ENCODE results near the gene NINL. TPM values are rescaled to one million over a fixed set of nuclear protein-coding genes. Genes with fewer than 3 reads are reported as not detected.
A peak's percentile ranks its signal among the peaks of the same experiment; 100 is the strongest.

Gene NINL
- total and polyA plus RNA-seq, 2 of the 4 experiments (the other 2 are of a cell fraction): 3.0 to 10.4 TPM

DNA sequence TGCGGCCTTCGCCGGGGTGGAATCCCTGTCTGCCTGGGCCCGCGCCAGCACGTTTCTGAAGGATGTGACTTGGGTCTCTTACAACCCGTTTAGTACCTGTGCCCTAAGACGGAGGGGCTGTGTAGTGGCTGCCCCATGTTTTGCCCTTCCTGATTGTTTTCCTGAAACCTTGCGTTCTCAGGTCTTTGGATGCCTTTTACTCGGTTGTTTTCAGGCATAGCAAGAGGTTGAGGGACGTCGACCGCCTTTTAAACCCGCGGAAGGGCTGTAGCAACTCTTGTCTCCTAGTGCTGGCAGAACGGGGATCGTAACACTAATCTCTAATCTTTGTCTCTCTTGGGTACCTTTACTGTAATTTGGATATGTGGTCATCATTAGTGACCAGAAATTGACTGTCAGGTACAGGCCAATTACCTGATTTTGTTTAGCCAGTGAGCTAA, 39.2 kb upstream of the NINL start:
- H3K4me3 ChIP-seq (ENCODE audit: insufficient read depth, low read depth, low read length): peak overlapping the region; percentile 77
- H2BK5ac ChIP-seq (ENCODE audit: low read depth, low read length, poor library complexity, severe bottlenecking): peak overlapping the region; percentile 88
- DNase-seq: no peak
- H3K4me2 ChIP-seq (ENCODE audit: low read depth, low read length): peak overlapping the region; percentile 88
- H3K27ac ChIP-seq (ENCODE audit: insufficient read depth, low read length): peak overlapping the region; percentile 91
- H2BK120ac ChIP-seq (ENCODE audit: low read depth, low read length): peak overlapping the region; percentile 41; the same call in 1 of the 2 replicates
- peaks cover 3% of the 10 kb centered on the region; the same call in 1 of the 2 replicates for H4K20me1 ChIP-seq (ENCODE audit: insufficient read depth, low read length)
- in situ Hi-C loops (cut with MboI; ENCODE audit: low sequenced_read_pairs) (no loop called here), dilution Hi-C loops (cut with HindIII; ENCODE audit: low sequenced_read_pairs, unreplicated experiment) (no loop called here), intact Hi-C loops (cut with micrococcal nuclease) (loop anchor here (5.0 to 10.0 kb wide), 4 partner anchors 82 to 200 kb away; no protein-coding TSS in a partner anchor)
- peak overlapping the region; percentile 91 for H2AK5ac ChIP-seq (ENCODE audit: low read depth, low read length)
- 25% methylated on average over 4 of the region's 17 CpGs; no CpG with 5 or more reads in 1 of the 2 experiments for WGBS, 2 experiments (ENCODE audit: extremely low coverage in 2 of 2, insufficient read length in 1 of 2)
- H3K23ac ChIP-seq (ENCODE audit: low read depth, low read length): peak overlapping the region; percentile 94
- H4K8ac ChIP-seq (ENCODE audit: low read depth in 2 of 2, low read length in 2 of 2): peak overlapping the region; percentile 95 to 96
- no peaks in the 10 kb centered on the region for H3K27me3 ChIP-seq (ENCODE audit: control insufficient read depth, insufficient read depth, low read length)
- H3K56ac ChIP-seq (ENCODE audit: extremely low read depth, insufficient read depth, low read length): peak overlapping the region; percentile 32; the same call in 1 of the 2 replicates
- BruUV-seq (replicated peaks): TSS peak; percentile 61
- peak overlapping the region; percentile 99 for H2AFZ ChIP-seq (replicated peaks; ENCODE audit: low read length, poor library complexity)
- H3K9ac ChIP-seq (ENCODE audit: low read depth, low read length): peak overlapping the region; percentile 91
- peak overlapping the region; percentile 83 for H4K91ac ChIP-seq (ENCODE audit: insufficient read depth, low read depth, low read length)
- H2AK9ac ChIP-seq (replicated peaks; ENCODE audit: low read depth, low read length, poor library complexity): peak overlapping the region; percentile 98
- TF ChIP-seq, protein P1, sequence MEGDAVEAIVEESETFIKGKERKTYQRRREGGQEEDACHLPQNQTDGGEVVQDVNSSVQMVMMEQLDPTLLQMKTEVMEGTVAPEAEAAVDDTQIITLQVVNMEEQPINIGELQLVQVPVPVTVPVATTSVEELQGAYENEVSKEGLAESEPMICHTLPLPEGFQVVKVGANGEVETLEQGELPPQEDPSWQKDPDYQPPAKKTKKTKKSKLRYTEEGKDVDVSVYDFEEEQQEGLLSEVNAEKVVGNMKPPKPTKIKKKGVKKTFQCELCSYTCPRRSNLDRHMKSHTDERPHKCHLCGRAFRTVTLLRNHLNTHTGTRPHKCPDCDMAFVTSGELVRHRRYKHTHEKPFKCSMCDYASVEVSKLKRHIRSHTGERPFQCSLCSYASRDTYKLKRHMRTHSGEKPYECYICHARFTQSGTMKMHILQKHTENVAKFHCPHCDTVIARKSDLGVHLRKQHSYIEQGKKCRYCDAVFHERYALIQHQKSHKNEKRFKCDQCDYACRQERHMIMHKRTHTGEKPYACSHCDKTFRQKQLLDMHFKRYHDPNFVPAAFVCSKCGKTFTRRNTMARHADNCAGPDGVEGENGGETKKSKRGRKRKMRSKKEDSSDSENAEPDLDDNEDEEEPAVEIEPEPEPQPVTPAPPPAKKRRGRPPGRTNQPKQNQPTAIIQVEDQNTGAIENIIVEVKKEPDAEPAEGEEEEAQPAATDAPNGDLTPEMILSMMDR (conservative IDR thresholded peaks at IDR 0.05; ENCODE audit: low read depth, low read length): no peak
- TF ChIP-seq RFX5 (IDR thresholded peaks at IDR 0.05; ENCODE audit: low read depth, low read length): no peak
- no peak for TF ChIP-seq RCOR1 (IDR thresholded peaks at IDR 0.05; ENCODE audit: insufficient replicate concordance, low read length)
- TF ChIP-seq MAZ (IDR thresholded peaks at IDR 0.05; ENCODE audit: borderline replicate concordance, low read depth, low read length): no peak
- no peak for TF ChIP-seq CEBPB (IDR thresholded peaks at IDR 0.05; ENCODE audit: low read depth, low read length)
- H3K4ac ChIP-seq (ENCODE audit: low read depth, low read length): peak overlapping the region; percentile 95
- H3K9me1 ChIP-seq (ENCODE audit: insufficient read depth, low read length): peaks cover 3% of the 10 kb centered on the region; the same call in 1 of the 2 replicates
- CTCF ChIA-PET: no interaction called here
- H3K36me3 ChIP-seq (ENCODE audit: control insufficient read depth, insufficient read depth, low read length): no peaks in the 10 kb centered on the region
- H3K4me1 ChIP-seq (ENCODE audit: control insufficient read depth, insufficient read depth, low read length): peaks cover 5% of the 10 kb centered on the region; the same call in 1 of the 2 replicates
- no peak overlapping the region; the same call in 1 of the 2 replicates for H3K18ac ChIP-seq (ENCODE audit: low read depth, low read length)
- no peak for ATAC-seq (ENCODE audit: low read depth)
- POLR2A ChIA-PET (ENCODE audit: unreplicated experiment): no interaction called here
- peak overlapping the region; percentile 89 for H4K5ac ChIP-seq (ENCODE audit: low read depth, low read length)
- peak overlapping the region; percentile 83 for H3K14ac ChIP-seq (replicated peaks; ENCODE audit: low read depth, low read length)
- no peaks in the 10 kb centered on the region for H3K9me3 ChIP-seq (ENCODE audit: control insufficient read depth, insufficient read depth, low read length)
- H2BK15ac ChIP-seq (ENCODE audit: low read depth, low read length): no peak overlapping the region
- no peak overlapping the region for H2BK20ac ChIP-seq (ENCODE audit: low read depth, low read length)
- peaks cover 22 to 42% of the 10 kb centered on the region in 2 experiments; a peak in 3 of 4 replicates for H3K79me1 ChIP-seq (ENCODE audit: low read depth in 1 of 2, low read length in 2 of 2)
